Stimulated activated CD4-positive, alpha-beta T cell treated with anti-CD3 and anti-CD28 coated beads, Interleukin-4, amount 100 ng/mL, for 1 hour (primary cell): ENCODE data around the gene COLEC12.

Source experiments
- DNase-seq: peaks from one replicate; pipeline ENCODE4 v3.0.0-alpha.2; 2020

Gene COLEC12

GRCh38 chr18:379681-380330 lies 120.7 kb downstream of the COLEC12 start:
- no peak for DNase-seq

GRCh38 chr18:378079-378478 lies 122.4 kb downstream of the COLEC12 start:
- DNase-seq = no peak

- DNase-seq = no peak
Measured at GRCh38 chr18:377088-377487, 123.4 kb downstream of the COLEC12 start.

- no peak for DNase-seq
Measured at GRCh38 chr18:376311-376710, 124.2 kb downstream of the COLEC12 start.

- DNase-seq = no peak
Measured at GRCh38 chr18:374721-375168, 125.8 kb downstream of the COLEC12 start.

- no peak for DNase-seq
Measured at GRCh38 chr18:373780-374179, 126.7 kb downstream of the COLEC12 start.

GRCh38 chr18:371609-371982 lies 128.9 kb downstream of the COLEC12 start:
- DNase-seq = no peak

GRCh38 chr18:370751-371608 lies 129.5 kb downstream of the COLEC12 start:
- DNase-seq = no peak

- DNase-seq = no peak
Measured at GRCh38 chr18:369224-370015, 131.1 kb downstream of the COLEC12 start.

GRCh38 chr18:366466-367061 lies 133.9 kb downstream of the COLEC12 start:
- no peak for DNase-seq

GRCh38 chr18:365651-366050 lies 134.8 kb downstream of the COLEC12 start:
- DNase-seq = no peak

- DNase-seq = no peak
Measured at GRCh38 chr18:364256-364826, 136.2 kb downstream of the COLEC12 start.

- DNase-seq = no peak
Measured at GRCh38 chr18:363301-364085, 137.0 kb downstream of the COLEC12 start.

GRCh38 chr18:362311-363290 lies 137.9 kb downstream of the COLEC12 start:
- no peak for DNase-seq

- no peak for DNase-seq
Measured at GRCh38 chr18:361941-362310, 138.6 kb downstream of the COLEC12 start.

GRCh38 chr18:361100-361732 lies 139.3 kb downstream of the COLEC12 start:
- DNase-seq = no peak

- DNase-seq = no peak
Measured at GRCh38 chr18:360676-361075, 139.8 kb downstream of the COLEC12 start.

- no peak for DNase-seq
Measured at GRCh38 chr18:356778-357177, 143.7 kb downstream of the COLEC12 start.

- no peak for DNase-seq
Measured at GRCh38 chr18:355678-356077, 144.8 kb downstream of the COLEC12 start.

- DNase-seq = no peak
Measured at GRCh38 chr18:354471-354870, 146.0 kb downstream of the COLEC12 start.
